GM23248 (cell line): ENCODE results near the gene CCDC69.

ENCODE experiments used
- EZH2 ChIP-seq: fragments of 200-600 bp; sonication (generic); IDR thresholded peaks from 2 replicates; pipeline ENCODE4 v1.6.1; 2018; ENCODE audit warnings: antibody characterized with exemption, mild to moderate bottlenecking; ENCODE audit not compliant: insufficient read depth, poor library complexity, severe bottlenecking
- EZH2phosphoT487 ChIP-seq: fragments of 200-600 bp; sonication (generic); IDR thresholded peaks from 2 replicates; pipeline ENCODE4 v1.6.1; 2018; ENCODE audit warnings: antibody characterized with exemption, moderate library complexity, mild to moderate bottlenecking, low read depth; ENCODE audit not compliant: insufficient read depth

DNA sequence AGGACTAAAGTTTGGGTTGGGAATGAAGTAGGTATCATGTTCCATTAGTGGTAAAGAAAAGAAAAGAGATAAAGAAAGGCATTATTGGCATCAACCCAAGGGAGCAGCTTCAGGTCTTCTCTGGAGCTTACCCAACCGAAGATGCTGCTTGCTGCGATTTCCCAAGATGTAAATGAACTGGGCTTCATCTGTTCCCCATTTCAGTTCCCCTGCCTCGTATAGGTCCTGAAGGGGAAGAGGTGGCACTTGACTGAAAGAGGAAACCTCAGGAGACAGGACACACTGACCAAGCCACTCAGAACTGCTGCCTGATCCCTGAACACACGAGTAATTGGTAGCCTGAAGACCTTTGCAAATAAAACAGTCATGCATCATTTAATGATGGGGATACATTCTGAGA is 90.9 kb downstream of the CCDC69 start:
- TF ChIP-seq EZH2 (no peak), EZH2phosphoT487 (no peak)
